Esophagus squamous epithelium (tissue), 4 donors: ENCODE data around the gene ACTR8.

Source experiments
- CTCF ChIP-seq, 6 experiments: fragments of 450-650 bp in 4 of 6; fragments of 200-600 bp in 2 of 6; sonication (generic) in 2 of 6; IDR thresholded peaks; one replicate each; pipeline ENCODE4 v1.5.1; 2016 to 2019; ENCODE audit warnings: antibody characterized with exemption in 6 of 6, mild to moderate bottlenecking in 4 of 6, moderate library complexity in 4 of 6
- POLR2A ChIP-seq, 4 donors: fragments of 450-650 bp; IDR thresholded peaks; one replicate each; pipeline ENCODE4 v1.6.1; 2017; ENCODE audit warnings: antibody characterized with exemption in 4 of 4, mild to moderate bottlenecking in 4 of 4, moderate library complexity in 3 of 4

GRCh38 chr3:53845103-53845880, 36.7 kb downstream of the ACTR8 start:
- TF ChIP-seq CTCF (IDR thresholded peaks at IDR 0.05): peak in 2 of 6 experiments; percentile 21 to 22
- no peak for TF ChIP-seq POLR2A (IDR thresholded peaks at IDR 0.05)
